Heart right ventricle (tissue), 16 donors: ENCODE results near the gene SPAG5. TPM values are rescaled to one million over a fixed set of nuclear protein-coding genes. Genes with fewer than 3 reads are reported as not detected.

ENCODE experiments used
- ATAC-seq, 8 donors: fragments of 200-7000 bp; cut with Tn5 transposase; one replicate each; pipeline ENCODE4 v1.9.1; 2020; ENCODE audit warnings: mild to moderate bottlenecking in 8 of 8, moderate library complexity in 8 of 8, moderate number of reproducible peaks in 1 of 8
- DNase-seq, 2 donors: peaks; one replicate each; pipeline ENCODE4 v3.0.0-alpha.2; 2020
- H3K27ac ChIP-seq, 10 donors: fragments of 200-600 bp; sonication (generic) in 2 of 10; one replicate each; pipeline versions ENCODE4 v1.5.0 to v1.8.0; 2020 to 2022; ENCODE audit warnings: mild to moderate bottlenecking in 3 of 10
- H3K27me3 ChIP-seq, 7 donors: fragments of 200-600 bp; one replicate each; pipeline ENCODE4 v1.8.0; 2021 to 2022; ENCODE audit warnings: mild to moderate bottlenecking in 2 of 7
- H3K36me3 ChIP-seq, 9 donors: fragments of 200-600 bp; sonication (generic) in 1 of 9; one replicate each; pipeline versions ENCODE4 v1.5.0 to v1.8.0; 2020 to 2022; ENCODE audit warnings: mild to moderate bottlenecking in 2 of 9
- H3K4me1 ChIP-seq, 9 donors: fragments of 200-600 bp; sonication (generic) in 1 of 9; one replicate each; pipeline versions ENCODE4 v1.5.0 to v1.8.0; 2020 to 2022; ENCODE audit warnings: mild to moderate bottlenecking in 4 of 9
- H3K4me3 ChIP-seq, 10 donors: fragments of 200-600 bp; sonication (generic) in 2 of 10; one replicate each; pipeline versions ENCODE4 v1.5.0 to v1.8.0; 2020 to 2022; ENCODE audit warnings: mild to moderate bottlenecking in 7 of 10, moderate library complexity in 2 of 10
- H3K9me3 ChIP-seq, 11 donors: fragments of 200-600 bp in 10 of 11; sonication (generic) in 2 of 11; one replicate each; pipeline versions ENCODE4 v1.5.0 to v1.8.0; 2013 to 2022; ENCODE audit warnings: mild to moderate bottlenecking in 2 of 11, control low read depth in 1 of 11, moderate library complexity in 1 of 11
- WGBS, 2 donors: extraction: QIAGEN DNeasy Blood & Tissue Kit; methylation state at CpG; one replicate each; pipeline ENCODE4 v1.1.7; 2013; ENCODE audit warnings: inconsistent platforms in 1 of 2; 5-methylcytosine and 5-hydroxymethylcytosine counted together
- intact Hi-C, 10 donors: fragments of 100-400 bp; cut with DNase I; formaldehyde crosslinking; loops; one replicate each; pipeline versions ENCODE4 v1.11.1 to v1.14.2; 2022
- polyA plus RNA-seq, 2 donors: library from polyadenylated mRNA; stranded (reverse); fragments of 200-250 nt; gene quantifications; one replicate each; pipeline ENCODE4 v1.2.3, GENCODE V29; 2013
- total RNA-seq, 10 donors: library from RNA; stranded (reverse); fragmentation: NEBNext Ultra II Directional in 3 of 10; extraction: Animal tissue kit (Norgen Biotek cat#: 25700) in 3 of 10; gene quantifications; one replicate each; pipeline versions ENCODE4 v1.2.1 to v1.2.4, GENCODE V29; 2021 to 2023
- TF ChIP-seq, protein P1 (sequence below), 9 donors: fragments of 200-600 bp; sonication (generic) in 2 of 9; IDR thresholded peaks; one replicate each; pipeline versions ENCODE4 v1.5.0 to v1.8.0; 2021 to 2022; ENCODE audit warnings: antibody characterized with exemption in 9 of 9, mild to moderate bottlenecking in 5 of 9, moderate library complexity in 1 of 9
- donor health status: Arrhythmogenic right ventricular cardiomyopathy.
- donor health status: ischemic (EF 13 %, LVEDD 7.1; RV severe dilation, severe dysfunction).
- donor health status: healthy with polysubstance abuse.
- donor health status: DM: no; HTN: yes; CAD: no.
- donor health status: DM: no; HTN: no; CAD: no.
- donor health status: ischemic (EF 25% LVEDD 6.9; RV normal size, moderate dysfunction).
- donor health status: ischemic (EF 25% LVEDD 5.7; RV mildly dilated, moderate dysfunction).
- donor health status: healthy.
- donor health status: DM: yes; HTN: yes; CAD: no.
- donor health status: Ischemic cardiomyopathy.
- donor health status: ischemic (EF 35%, LVEDD 5.7; RV mildly dilated, moderate dysfunction).
- donor health status: nonischemic (EF 11% LVEDD 7.7; RV severe dilation, severe dysfunction).
- donor health status: DM: yes; HTN: yes; CAD: no.
- donor health status: PGD.
- donor health status: ischemic (EF 29% LVEDD 5.4; RV normal size, mild dysfunction).
- donor health status: nonischemic (EF 23%, LVEDD 6.1; RV moderate dilation, normal function).

The SPAG5 gene
- total and polyA plus RNA-seq, 12 donors = 0.55 to 6.5 (median 1.2) TPM

DNA sequence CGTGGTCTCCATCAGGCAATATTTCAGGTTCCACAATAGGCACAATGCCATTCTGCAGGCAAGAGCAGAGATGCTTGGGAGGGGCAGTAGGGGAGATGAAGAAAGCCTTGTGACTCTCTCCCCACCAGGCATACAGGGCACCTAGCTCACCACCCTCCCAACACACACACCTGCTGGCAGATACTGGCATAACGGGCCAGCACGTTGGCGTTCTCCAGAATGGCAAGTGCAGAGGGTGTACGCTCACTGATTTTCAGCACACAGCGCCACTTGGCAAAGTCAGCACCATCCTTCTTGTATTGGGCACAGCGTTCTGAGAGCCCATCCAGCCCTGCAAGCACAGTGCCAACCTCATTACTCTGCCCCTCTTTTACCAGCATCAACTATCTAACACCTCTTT lies 24.3 kb downstream of the SPAG5 start:
- 55 to 73% methylated on average over 7 of the region's 7 CpGs for WGBS, 2 donors
- ATAC-seq (peak in 1 of 8 donors; percentile 1), DNase-seq (peak in 1 of 2 donors; percentile 20)
- intact Hi-C loops = no loop called here
- no peaks in the 10 kb centered on the region for H3K9me3 ChIP-seq
- H3K27me3 ChIP-seq = no peaks in the 10 kb centered on the region
- TF ChIP-seq, protein P1, sequence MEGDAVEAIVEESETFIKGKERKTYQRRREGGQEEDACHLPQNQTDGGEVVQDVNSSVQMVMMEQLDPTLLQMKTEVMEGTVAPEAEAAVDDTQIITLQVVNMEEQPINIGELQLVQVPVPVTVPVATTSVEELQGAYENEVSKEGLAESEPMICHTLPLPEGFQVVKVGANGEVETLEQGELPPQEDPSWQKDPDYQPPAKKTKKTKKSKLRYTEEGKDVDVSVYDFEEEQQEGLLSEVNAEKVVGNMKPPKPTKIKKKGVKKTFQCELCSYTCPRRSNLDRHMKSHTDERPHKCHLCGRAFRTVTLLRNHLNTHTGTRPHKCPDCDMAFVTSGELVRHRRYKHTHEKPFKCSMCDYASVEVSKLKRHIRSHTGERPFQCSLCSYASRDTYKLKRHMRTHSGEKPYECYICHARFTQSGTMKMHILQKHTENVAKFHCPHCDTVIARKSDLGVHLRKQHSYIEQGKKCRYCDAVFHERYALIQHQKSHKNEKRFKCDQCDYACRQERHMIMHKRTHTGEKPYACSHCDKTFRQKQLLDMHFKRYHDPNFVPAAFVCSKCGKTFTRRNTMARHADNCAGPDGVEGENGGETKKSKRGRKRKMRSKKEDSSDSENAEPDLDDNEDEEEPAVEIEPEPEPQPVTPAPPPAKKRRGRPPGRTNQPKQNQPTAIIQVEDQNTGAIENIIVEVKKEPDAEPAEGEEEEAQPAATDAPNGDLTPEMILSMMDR (IDR thresholded peaks at IDR 0.05) = peak in 1 of 9 donors; percentile 9
- peaks cover 0 to 22% (median 0%) of the 10 kb centered on the region in 9 donors for H3K36me3 ChIP-seq
- peak overlapping the region in 4 of 10 donors; percentile 25 to 57 (median 56) for H3K27ac ChIP-seq
- H3K4me1 ChIP-seq = peaks cover 5 to 64% (median 47%) of the 10 kb centered on the region in 9 donors
- H3K4me3 ChIP-seq = peak overlapping the region in 3 of 10 donors; percentile 11 to 22 (median 15)

DNA sequence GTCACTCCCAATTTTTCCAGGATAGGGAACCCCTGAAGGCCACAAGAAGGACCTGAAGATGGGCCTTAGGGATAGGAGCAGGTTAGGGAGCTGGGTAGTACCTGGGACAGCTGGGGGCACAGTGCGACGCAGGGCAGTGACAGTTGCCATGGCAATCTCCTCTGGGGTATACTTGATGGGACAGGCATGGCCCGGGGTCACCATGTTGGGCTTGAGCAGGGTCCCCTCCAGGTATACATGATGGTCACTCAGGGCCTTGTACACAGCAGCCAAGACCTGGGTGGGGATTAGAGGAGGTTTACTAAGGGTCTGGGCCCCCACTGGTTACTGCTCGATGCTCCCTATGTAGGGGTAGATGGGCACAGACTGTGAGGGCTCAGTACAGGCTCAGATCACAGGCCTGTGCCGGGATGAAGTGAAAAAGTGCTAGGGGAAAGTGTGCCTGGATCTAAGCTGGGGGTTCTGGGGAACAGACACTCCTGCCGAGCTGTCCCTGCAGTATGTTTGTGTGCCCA lies 24.8 kb downstream of the SPAG5 start:
- Histone ChIP-seq H3K4me3 (no peak overlapping the region), H3K36me3 (peaks cover 0 to 17% (median 0%) of the 10 kb centered on the region in 9 donors), H3K9me3 (no peaks in the 10 kb centered on the region), H3K4me1 (peaks cover 5 to 66% (median 47%) of the 10 kb centered on the region in 9 donors), H3K27me3 (no peaks in the 10 kb centered on the region), H3K27ac (no peak overlapping the region)
- intact Hi-C loops = no loop called here
- TF ChIP-seq, protein P1 (IDR thresholded peaks at IDR 0.05) = no peak
- DNase-seq = no peak
- no peak for ATAC-seq
- WGBS, 2 donors = 96 to 98% methylated on average over 6 of the region's 6 CpGs

DNA sequence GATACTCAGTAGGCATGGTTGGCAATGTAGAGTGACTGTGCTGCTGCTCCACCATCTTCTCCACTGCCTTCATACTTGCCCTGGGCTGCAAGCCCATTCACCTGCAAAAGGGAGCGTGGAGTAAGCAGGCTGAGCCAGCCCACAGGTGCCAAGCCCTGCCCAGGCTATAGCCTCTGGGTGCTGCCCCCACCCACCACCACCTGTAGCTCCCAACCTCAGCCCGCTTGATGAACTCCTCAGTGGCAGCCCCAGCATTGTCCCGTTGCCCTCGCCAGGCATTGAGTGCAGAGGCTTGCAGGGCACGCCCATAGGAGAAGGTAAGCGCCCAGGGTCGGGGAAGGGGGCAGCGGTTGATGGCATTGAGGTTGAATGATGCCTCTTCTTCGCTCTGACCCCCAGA lies 25.3 kb downstream of the SPAG5 start:
- Histone ChIP-seq H3K27me3 (no peaks in the 10 kb centered on the region), H3K36me3 (peaks cover 0 to 18% (median 0%) of the 10 kb centered on the region in 9 donors), H3K9me3 (no peaks in the 10 kb centered on the region), H3K4me1 (peaks cover 5 to 66% (median 48%) of the 10 kb centered on the region in 9 donors), H3K4me3 (no peak overlapping the region), H3K27ac (no peak overlapping the region)
- intact Hi-C loops = no loop called here
- ATAC-seq = no peak
- TF ChIP-seq, protein P1 (IDR thresholded peaks at IDR 0.05) = no peak
- no peak for DNase-seq
- WGBS, 2 donors = 96 to 98% methylated on average over 9 of the region's 9 CpGs

DNA sequence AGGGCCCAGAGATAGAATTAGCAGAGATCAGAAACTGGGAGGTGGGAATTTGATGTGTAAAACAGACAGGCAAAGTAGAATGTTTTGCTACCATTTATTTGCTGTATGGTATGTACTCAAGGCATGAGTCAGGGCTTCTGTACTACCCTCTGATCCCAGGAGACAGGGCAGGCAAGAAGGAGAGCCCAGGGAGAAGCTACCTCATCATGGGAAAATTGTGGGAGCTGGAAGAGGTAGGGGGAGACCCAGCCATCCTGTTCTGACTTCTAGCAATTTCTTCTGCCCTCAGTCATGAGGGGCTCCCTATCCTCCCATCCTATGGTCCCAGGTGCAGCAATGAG lies 25.8 kb downstream of the SPAG5 start:
- intact Hi-C loops = no loop called here
- no peak overlapping the region for H3K4me3 ChIP-seq
- H3K27ac ChIP-seq = no peak overlapping the region
- peaks cover 5 to 66% (median 48%) of the 10 kb centered on the region in 9 donors for H3K4me1 ChIP-seq
- peaks cover 0 to 21% (median 0%) of the 10 kb centered on the region in 9 donors for H3K36me3 ChIP-seq
- no peaks in the 10 kb centered on the region for H3K9me3 ChIP-seq
- no peak for ATAC-seq
- no peaks in the 10 kb centered on the region for H3K27me3 ChIP-seq
- no peak for DNase-seq
- TF ChIP-seq, protein P1 (IDR thresholded peaks at IDR 0.05) = no peak
